Measurements from ENCODE around the gene DNAH17. TPM values are rescaled to one million over a fixed set of nuclear protein-coding genes. Genes with fewer than 3 reads are reported as not detected.
A peak's percentile ranks its signal among the peaks of the same experiment; 100 is the strongest.

Gene DNAH17
- total RNA-seq, 1 donor from 2014 or later, result not detected

DNA sequence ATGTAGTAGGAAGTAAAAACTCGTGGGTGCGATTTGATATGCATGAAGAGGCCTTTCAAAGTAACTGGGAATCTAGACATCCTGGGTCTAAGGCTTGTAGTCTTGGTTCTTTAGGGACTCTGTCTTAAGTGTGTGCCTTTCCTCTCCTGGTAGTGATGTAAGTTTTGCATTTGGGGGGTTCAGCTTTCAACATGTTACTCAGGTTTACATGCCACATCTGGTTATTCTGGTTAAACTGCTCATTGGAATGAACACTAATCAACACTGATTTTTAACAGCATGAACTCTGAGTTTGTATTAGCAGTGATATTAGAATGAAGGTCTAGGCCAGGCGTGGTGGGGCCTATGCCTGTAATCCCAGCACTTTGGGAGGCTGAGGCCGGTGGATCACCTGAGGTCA, 183.6 kb downstream of the DNAH17 start:
- DNase-seq (ENCODE audit: low spot score), result no peak

DNA sequence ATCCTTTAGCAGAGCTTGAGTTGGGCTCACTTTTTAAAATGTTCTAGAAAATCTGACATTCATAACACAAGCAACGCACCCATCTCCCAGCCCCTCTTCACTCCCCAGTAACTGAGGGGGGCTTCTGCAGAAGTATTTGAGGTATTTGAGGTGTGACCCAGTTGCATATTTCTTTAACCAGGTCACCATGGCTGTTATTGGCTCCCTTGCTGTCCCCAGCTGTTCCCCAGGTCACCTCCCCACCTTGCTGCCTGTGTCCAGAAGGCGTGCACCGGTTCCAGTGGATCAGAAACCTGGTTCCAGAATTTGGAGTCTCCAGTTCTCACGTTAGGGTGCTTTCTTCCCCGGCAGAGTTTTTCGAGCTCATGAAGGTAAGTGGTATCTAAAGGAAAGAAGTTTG, 184.9 kb downstream of the DNAH17 start:
- DNase-seq (ENCODE audit: low spot score), result no peak

DNA sequence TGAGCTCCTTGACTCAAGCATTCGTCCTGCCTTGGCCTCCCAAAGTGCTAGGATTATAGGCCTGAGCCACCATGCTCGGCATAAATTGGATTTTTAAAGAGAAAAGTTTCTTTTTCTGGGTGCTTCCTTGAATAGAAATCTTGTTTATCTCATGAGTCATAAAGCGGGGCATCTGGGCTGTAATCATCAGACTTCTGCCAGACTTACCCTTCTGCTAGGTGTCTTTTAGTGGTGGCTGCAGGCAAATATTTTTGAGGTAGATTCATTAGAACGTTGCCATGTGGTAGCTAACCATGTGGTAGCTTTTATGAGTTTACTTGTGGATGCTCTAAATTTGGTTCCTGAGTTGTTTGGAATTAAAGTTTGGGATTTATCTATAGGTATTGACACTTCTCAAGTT, 185.4 kb downstream of the DNAH17 start:
- DNase-seq (ENCODE audit: low spot score), result no peak

DNA sequence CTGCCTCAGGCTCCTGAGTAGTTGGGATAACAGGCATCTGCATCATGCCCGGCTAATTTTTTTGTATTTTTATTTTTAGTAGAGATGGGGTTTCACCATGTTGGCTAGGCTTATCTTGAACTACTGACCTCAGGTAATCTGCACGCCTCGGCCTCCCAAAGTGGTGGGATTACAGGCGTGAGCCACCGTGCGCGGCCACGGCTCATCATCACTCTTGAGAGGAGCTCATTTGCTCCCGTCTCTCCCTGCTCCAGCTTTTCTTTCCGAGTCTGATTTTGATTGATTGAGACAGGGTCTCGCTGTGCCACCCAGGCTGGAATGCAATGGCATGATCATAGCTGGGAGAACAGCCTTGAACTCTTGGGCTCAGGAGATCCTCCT, 186.2 kb downstream of the DNAH17 start:
- DNase-seq (ENCODE audit: low spot score), result no peak

DNA sequence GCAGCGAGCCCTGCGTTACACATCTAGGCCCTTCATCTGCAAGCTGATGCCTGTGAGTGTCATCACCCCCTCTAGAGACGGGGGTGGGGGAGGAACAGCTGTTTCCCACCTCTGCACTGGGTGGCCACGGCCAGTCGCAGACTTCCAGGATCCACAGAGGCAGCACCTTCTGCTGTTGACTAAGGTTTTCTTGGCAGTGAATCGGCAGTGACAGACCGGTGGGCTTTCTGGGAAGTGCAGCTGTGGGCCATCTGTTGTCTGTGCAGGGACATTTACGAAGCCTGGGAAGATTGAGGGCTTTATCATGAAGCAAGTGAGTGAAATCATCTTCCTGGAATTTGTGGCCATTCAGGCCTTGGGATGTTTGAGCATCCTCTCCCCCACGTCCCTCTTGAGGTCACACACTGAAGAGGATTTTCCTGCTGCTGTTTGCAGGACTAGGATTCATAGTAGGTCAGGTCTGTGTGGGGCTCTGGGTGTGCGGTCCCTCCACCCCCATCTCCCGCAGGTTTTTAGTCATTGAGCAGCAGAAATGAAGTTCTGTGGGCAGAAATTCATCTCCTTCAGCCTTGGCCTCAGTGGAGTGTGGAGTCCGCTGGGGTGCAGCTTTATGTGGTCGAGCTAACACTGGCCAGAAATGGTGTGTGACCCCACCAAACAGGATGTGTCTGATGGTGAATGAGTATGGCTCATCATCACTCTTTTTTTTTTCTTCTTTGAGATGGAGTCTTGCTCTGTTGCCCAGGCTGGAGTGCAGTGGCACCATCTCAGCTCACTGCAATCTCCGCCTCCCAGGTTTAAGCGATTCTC, 186.8 kb downstream of the DNAH17 start:
- no peak for DNase-seq (ENCODE audit: low spot score)

DNA sequence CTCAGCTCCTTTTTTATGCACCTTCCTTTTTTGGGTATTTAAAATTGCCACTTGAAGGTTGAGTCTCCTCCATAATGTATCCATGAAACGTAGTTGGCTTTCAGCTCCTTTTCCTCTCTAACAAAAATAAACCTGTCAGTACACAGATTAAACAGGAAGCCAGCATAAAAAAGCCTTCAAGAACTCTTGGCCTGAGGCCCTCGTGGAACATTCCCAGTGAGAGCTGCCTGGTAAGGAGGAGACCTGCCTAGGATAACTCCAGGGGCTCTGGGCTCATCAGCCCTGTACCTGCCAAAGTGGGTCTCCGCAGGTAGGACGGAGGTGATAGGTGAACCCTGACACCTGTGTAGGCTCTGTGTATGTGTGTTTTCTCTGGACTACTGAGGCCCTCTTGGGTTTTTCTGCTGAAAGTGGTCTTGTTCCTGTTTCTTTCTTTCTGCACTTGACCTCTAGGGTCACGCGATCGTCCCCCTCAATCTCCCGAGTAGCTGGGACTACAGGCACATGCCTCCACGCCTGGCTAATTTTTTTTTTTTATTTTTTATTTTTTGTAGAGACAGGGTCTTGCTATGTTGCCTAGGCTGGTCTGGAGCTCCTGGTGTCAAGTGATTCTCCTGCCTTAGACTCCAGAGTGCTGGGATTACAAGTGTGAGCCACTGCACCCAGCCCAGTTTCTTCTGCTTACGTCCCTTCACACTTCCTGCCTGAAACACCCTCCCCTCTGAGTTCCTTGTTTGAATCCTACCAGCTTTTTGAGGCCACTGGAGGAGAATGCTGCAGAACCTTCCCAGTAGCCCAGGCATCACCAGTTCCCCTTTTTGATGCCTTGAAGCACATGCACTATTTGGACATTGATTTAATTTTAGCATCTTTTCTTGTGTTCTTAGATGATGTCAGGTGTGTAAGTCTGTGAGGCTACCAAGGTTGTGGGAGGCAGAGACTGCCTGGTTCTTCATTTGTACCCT, 188.9 kb downstream of the DNAH17 start:
- DNase-seq (ENCODE audit: low spot score), result no peak

DNA sequence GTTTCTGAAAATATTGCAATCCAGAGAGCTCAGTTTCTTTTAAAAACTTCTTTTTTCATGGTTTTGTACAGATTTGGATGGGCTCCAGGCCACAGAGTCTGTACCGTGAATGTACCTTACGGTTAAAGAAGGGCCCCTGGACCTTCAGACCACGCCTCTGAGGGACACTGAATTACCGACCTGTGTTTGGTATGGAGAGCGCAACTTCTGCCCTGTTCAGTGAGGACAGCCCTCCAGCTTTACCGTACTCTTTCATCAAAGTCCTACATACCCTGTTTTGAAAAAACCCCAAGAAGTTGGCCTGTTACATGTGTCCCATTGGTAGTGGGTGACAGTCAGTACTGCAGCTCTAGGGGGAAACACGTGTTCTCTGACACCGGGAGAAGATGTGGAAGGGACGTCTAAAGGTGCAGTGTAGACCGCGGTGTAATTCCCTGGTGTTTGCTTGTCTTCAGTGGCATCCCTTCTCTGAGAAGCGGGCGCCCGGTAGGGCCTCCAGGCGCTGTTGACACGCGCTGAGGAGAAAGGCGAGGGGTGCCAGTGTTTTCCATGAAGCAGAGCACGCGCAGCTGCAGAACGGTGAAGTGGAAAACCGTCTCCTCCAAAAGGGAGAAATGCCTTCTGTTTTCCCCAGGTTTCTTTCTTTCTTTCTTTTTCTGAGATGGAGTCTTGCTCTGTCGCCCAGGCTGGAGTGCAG, 192.6 kb downstream of the DNAH17 start:
- DNase-seq (ENCODE audit: low spot score), result no peak

DNA sequence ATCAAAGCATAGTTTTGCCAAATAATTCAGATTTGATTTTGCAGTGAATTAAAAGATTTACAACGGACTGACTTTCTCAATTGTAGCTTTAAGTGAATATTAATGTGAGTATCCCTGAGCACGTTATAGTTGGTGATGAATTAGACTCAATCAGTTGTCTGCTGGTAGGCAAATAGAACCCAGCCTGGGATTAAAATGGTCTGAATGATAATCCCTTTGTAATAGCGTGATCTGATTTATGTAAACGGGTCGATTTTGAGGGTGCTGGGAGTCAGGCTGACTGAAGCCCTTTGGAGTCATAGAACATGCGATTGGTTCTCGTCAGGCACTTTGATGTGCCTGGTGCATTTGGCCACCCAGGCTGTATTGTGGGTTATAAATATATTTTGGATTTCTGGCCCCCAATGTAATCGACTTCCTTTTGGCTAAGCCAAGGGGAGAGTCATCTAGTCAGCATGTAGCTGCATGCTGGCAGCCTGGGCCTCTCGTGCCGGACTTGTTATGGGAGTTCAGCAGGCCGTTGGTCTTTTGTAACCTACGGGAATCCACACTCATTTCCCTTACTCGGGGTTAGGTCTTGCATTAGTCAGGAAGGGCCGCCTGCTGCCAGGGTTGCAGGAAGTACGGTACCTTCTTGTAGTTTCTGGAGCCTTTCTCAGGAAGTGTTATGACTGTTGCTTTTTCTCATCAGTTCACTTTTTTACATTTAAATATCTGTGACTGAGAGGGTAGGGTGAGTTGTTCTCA, 193.3 kb downstream of the DNAH17 start:
- DNase-seq (ENCODE audit: low spot score), result peak; percentile 90

DNA sequence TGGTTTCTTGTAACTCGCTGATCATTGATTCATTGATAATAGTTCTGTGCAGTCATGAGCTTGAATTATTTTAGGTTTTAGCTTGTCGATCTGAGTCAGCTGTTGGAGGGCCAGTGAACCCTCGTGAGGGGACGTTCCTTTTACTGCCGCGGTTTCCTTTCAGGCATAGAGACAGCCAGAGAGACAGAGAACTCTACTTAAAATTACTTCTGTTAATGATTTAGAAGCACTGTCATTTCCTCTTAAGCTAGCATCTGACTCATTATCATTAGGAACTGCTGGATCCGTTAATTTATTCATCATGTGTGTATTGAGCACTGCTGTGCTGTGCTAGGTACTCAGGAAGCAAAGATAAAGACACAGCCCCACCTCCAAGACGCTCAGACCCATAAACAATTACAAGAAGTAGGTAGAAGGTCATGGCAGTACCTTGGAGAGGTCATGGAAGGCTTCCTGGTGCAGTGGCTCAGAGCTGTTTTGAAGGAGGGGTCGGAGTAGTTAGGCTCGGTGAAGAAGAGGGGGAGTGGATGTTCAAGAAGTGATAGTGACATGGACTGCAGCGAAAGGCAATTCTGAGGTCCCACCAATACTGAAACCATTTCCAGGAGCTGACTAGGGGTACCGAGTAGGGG, 195.5 kb downstream of the DNAH17 start:
- no peak for DNase-seq (ENCODE audit: low spot score)

DNA sequence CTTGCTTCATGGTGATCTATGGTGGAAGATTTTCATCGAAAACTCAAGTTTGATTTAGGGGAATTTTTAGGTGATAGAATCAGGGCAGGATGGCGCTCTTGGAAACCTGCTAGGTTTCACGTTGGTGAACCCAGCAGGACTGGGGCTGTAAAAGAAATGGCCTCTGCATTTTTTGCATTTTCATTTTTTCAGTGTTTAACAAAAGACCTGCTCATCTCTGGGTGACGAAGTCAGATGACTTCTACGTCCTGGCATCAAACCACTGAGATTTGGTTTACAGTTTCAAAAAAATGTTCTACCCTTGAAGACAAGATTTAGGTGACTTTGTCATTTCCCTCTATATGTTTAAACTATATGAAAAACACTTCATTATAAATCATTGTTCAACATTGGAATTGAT, 196.8 kb downstream of the DNAH17 start:
- no peak for DNase-seq (ENCODE audit: low spot score)

DNA sequence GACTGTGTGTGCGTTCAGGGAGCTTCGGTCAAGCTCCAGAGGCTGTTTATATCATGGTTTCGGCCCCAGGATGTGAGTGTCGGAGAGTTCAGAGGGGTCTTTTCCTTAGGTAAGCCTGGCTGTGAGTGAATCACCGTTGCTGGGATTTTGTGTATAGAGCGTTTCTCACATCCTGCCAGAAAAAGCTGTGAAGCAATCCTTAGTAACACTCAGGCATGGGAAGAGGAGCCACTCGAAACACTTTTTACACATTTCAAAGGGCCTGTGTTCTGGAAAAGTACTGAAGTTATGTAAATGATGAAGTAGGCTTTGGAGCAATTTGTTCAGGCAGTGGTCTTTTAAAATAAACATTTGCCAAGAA, 198.1 kb downstream of the DNAH17 start:
- no peak for DNase-seq (ENCODE audit: low spot score)

DNA sequence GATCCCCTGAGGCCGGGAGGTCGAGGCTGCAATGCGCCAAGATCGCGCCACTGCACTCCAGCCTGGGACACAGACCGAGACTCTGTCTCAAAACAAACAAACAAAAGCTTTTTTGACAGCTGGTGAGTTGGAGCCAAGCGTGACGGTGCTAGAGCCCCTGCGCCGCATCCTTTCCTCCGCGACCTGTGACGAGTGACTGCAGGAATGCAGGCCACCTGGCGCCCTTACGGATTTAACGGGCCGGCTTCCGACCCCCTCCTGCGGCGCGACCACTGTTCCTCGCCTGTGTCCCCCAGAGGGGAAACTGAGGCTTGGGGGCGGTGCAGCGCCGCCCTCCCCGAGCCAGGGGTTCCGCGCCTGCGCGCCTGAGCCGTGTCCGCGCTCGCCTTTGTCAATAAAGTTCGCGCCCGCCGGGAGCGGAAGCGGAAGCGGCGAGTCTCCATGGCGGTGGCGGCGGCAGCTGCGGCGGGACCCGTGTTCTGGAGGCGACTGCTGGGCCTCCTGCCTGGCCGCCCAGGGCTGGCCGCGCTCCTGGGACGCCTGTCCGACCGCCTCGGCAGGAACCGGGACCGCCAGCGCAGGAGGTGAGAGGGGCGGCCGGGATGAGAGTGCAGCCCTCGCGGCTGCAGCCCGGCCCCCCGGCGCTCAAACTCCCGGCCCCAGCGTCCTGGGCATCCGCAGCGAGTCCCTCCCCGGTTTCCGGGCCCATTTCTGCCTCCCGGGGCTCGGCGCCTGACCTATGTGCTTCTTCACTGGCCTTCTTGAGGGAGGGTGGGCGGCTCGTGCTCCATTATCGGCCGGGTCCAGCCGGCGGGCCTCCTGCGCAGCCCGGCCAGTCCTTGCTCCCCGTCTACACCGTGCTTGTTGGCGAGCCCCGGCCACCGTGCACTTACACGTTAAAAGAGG, 198.7 kb downstream of the DNAH17 start, which contains the start of gene PGS1:
PGS1 (plus strand) TSS at position 425 of the 906 bp plus-strand sequence; CDS start at position 442, 17 bp downstream.
- peak; percentile 87 for DNase-seq (ENCODE audit: low spot score)

DNA sequence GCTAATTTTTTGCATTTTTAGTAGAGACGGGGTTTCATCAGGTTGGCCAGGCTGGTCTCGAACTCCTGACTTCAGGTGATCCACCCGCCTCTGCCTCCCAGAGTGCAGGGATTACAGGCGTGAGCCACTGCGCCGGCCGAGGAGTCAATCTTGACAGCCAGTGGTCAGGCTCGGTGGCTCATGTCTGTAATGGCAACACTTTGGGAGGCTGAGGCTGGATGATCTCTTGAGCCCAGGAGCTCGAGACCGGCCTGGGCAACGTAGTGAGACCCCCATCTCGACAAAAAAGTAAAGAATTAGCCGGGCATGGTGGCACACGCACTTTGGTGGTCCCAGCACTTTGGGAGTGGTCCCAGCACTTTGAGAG, 199.4 kb downstream of the DNAH17 start:
- DNase-seq (ENCODE audit: low spot score), result no peak

DNA sequence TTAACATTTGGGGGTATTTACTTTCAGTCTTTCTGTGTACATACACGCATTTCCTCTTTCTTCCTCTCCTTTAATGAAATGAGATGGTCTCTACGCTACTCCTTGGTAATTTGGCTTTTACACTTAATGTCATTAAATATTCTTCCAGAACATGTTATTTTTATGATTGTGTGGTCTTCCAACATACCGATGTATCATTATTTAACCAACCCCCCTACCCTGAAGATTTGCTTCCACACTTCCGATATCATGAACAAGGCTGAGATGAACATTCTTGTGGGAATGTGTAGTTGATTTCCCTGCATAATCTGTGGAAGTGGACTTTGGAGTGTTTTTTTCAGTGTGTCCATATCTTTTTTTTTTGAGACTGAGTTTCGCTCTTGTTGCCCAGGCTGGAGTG, 201.0 kb downstream of the DNAH17 start:
- DNase-seq (ENCODE audit: low spot score), result no peak

DNA sequence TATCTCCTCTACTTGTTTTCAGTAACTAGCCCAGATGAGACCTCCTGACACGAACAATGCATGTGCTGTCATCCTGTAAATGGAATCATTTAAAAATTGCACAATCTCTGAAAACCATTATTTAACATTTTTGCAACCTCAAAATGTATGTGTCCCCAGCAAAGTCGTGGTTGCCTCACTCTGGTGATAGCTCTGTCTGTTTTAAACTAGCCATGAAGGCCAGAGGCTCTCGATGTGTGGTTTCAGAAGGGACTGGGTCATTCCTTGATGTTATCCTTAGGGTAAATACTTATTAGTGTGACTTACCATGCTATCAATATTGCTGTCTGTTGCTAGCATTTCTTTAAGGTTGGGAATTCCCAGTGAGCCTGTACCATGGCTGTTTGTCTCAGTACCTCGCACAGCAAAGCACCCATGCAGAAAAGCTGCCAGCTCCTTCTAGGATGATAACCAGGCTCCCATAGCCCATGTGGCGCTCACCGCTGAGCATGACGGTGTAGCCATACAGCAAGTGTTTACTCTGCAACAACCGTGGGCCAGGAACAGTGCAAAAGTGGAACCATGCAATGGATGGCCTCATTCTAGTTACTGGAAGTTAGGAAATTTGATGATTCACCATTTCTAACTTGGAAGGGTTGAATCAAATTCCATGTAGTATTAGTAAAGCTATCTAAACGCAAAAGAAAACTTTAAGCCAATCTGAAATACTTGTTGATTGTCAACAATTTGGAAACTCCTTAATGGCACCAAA, 201.6 kb downstream of the DNAH17 start:
- peak; percentile 56 for DNase-seq (ENCODE audit: low spot score)

DNA sequence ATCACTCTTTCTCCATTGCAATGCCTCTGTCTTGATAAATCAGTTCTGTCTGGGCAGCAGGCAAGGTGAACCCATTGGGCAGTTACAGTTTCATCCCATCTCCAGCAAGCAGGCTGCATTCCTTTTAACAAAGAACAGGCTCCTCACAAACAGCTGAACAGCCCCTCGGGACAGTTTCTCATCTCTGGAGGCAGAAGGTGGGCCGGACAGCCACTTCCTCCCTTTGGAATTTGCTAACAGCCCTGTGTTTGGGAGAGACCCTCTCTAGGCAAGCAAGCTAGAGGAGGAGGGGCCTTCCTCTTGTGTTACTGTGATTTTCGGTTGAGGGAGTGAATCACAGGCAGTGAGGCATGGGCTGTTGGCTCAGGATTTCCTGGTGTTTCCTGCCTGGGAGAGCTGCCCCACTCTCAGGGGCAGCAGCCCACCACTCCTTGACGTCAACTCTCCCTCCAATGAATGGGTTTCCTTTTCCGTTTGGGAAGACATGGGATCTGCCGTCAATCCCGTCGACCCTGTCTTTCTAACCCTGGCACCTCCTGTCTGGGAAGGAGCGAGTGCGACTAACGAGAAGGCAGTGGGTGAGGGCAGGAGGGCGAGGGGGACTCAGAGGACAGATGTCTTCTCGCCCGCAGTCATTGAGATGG, 202.4 kb downstream of the DNAH17 start:
- no peak for DNase-seq (ENCODE audit: low spot score)

DNA sequence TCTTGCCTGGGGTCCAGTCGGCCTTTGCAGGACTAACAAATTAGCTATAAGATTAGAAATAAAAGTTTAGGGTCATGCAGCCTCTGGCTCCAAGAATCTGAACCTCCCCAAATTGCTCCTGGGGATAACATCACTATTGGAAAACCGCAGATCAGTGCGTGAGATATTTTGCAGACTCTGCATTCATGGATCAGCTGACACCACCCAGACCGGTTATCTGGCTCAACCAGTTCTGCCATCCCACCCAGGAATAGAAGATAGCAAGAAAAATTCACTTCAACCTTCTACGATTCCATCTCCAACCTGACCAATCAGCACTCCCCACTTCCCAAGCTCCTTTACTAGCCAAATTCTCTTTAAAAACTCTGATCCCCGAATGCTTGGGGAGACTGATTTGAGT, 203.0 kb downstream of the DNAH17 start:
- peak; percentile 72 for DNase-seq (ENCODE audit: low spot score)
